G401 (cell line): Measurements from ENCODE around the gene ARID1A. TPM values are rescaled to one million over a fixed set of nuclear protein-coding genes. Genes with fewer than 3 reads are reported as not detected.

Experiments
- total RNA-seq: library from RNA; depleted of rRNA; stranded (reverse); fragments of >200 nt; shearing (Covaris generic); gene quantifications from 2 replicates; pipeline ENCODE4 v1.2.3, GENCODE V29; 2014; rRNA removed

The ARID1A gene
- total RNA-seq, 1 experiment from 2014 or later: 21.5 TPM

Other genes starting within 250 kb of the ARID1A start
- 366 and 543 TPM in 2 replicates for gene HMGN2, start 223.6 kb upstream of the ARID1A start, total RNA-seq
- gene RPS6KA1, start 166.3 kb upstream of the ARID1A start, total RNA-seq: 254 and 296 TPM in 2 replicates
- 4.0 and 9.1 TPM in 2 replicates for gene PIGV, start 91.9 kb downstream of the ARID1A start, total RNA-seq
- 19.6 and 43.5 TPM in 2 replicates for gene ZDHHC18, start 130.7 kb downstream of the ARID1A start, total RNA-seq
- gene SFN, start 167.1 kb downstream of the ARID1A start, total RNA-seq: 58.6 and 67.7 TPM in 2 replicates
- gene GPN2, start 194.3 kb downstream of the ARID1A start, total RNA-seq: 20.0 and 26.9 TPM in 2 replicates
- 13.1 and 22.0 TPM in 2 replicates for gene GPATCH3, start 204.5 kb downstream of the ARID1A start, total RNA-seq
- gene NR0B2, start 218.0 kb downstream of the ARID1A start, total RNA-seq: not detected in 2 replicates
- gene NUDC, start 225.7 kb downstream of the ARID1A start, total RNA-seq: 35.4 and 47.6 TPM in 2 replicates